ENCODE data around the gene HNRNPR.

DNA sequence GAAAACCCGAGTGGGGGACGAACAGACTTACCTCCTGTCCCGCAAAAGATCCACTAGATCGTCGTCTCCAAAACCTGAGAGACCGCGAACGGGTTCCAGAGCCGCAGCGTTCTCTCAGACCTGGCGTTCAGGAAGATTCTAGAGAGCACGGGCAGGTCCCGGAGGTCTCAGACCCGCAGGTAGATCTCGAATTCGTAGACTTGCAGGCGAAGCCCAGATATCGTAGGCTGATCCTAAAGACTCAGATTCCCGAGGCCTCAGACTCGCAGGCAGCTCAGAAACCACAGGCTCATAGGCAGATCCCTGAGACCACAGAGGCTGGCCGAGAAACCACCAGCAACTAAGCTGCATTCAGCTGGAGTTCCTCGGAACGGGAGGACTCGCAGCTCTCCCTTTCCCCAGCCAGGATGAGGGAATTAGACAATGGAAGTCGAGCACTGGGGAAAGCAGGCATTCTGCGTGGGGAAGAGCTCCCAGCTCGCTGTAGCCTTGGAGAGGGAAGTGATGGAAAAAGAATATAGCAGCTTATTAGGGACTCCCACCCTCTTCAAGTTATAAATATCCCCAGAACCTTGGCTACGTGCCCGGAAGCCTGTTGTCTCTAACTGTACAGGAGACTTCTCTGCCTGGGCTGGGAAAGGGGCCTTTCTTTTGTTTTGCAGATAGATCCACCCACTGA lies 25.4 kb upstream of the HNRNPR start, which contains the start of gene ZNF436:
- TF ChIP-seq ZFX (CRISPR knock-in tag; IDR thresholded peaks at IDR 0.05) (no peak), FOS (IDR thresholded peaks at IDR 0.05; ENCODE audit: extremely low read depth, insufficient read length) (no peak), RHOXF2B (CRISPR knock-in tag; conservative IDR thresholded peaks at IDR 0.05) (no peak), STAT5B (CRISPR knock-in tag; IDR thresholded peaks at IDR 0.05) (no peak), ZBTB17 (CRISPR knock-in tag; IDR thresholded peaks at IDR 0.05) (peak; percentile 52)
- TF ChIP-seq, protein P1, sequence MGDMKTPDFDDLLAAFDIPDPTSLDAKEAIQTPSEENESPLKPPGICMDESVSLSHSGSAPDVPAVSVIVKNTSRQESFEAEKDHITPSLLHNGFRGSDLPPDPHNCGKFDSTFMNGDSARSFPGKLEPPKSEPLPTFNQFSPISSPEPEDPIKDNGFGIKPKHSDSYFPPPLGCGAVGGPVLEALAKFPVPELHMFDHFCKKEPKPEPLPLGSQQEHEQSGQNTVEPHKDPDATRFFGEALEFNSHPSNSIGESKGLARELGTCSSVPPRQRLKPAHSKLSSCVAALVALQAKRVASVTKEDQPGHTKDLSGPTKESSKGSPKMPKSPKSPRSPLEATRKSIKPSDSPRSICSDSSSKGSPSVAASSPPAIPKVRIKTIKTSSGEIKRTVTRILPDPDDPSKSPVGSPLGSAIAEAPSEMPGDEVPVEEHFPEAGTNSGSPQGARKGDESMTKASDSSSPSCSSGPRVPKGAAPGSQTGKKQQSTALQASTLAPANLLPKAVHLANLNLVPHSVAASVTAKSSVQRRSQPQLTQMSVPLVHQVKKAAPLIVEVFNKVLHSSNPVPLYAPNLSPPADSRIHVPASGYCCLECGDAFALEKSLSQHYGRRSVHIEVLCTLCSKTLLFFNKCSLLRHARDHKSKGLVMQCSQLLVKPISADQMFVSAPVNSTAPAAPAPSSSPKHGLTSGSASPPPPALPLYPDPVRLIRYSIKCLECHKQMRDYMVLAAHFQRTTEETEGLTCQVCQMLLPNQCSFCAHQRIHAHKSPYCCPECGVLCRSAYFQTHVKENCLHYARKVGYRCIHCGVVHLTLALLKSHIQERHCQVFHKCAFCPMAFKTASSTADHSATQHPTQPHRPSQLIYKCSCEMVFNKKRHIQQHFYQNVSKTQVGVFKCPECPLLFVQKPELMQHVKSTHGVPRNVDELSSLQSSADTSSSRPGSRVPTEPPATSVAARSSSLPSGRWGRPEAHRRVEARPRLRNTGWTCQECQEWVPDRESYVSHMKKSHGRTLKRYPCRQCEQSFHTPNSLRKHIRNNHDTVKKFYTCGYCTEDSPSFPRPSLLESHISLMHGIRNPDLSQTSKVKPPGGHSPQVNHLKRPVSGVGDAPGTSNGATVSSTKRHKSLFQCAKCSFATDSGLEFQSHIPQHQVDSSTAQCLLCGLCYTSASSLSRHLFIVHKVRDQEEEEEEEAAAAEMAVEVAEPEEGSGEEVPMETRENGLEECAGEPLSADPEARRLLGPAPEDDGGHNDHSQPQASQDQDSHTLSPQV (IDR thresholded peaks at IDR 0.05) = no peak
- TF ChIP-seq, protein P2, sequence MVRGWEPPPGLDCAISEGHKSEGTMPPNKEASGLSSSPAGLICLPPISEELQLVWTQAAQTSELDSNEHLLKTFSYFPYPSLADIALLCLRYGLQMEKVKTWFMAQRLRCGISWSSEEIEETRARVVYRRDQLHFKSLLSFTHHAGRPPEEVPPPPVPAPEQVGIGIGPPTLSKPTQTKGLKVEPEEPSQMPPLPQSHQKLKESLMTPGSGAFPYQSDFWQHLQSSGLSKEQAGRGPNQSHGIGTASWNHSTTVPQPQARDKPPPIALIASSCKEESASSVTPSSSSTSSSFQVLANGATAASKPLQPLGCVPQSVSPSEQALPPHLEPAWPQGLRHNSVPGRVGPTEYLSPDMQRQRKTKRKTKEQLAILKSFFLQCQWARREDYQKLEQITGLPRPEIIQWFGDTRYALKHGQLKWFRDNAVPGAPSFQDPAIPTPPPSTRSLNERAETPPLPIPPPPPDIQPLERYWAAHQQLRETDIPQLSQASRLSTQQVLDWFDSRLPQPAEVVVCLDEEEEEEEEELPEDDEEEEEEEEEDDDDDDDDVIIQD (CRISPR knock-in tag; IDR thresholded peaks at IDR 0.05) = no peak

All from K562 (cell line).